GM12891 (cell line): ENCODE measurements around the gene ZNF576.

Source experiments
- POLR2A ChIP-seq: IDR thresholded peaks from 2 replicates; pipeline ENCODE4 v1.6.1; 2011; ENCODE audit warnings: low read depth, low read length, control low read depth
- POLR2AphosphoS5 ChIP-seq: IDR thresholded peaks from 2 replicates; pipeline ENCODE4 v1.6.1; 2011; ENCODE audit warnings: low read depth, low read length, control low read depth
- POU2F2 ChIP-seq: IDR thresholded peaks from 2 replicates; pipeline ENCODE4 v1.6.1; 2011; ENCODE audit warnings: low read depth, mild to moderate bottlenecking, control low read depth, low read length, moderate library complexity
- SPI1 ChIP-seq: IDR thresholded peaks from 2 replicates; pipeline ENCODE4 v1.6.1; 2011; ENCODE audit warnings: low read depth, low read length, control low read depth
- TAF1 ChIP-seq: IDR thresholded peaks from 2 replicates; pipeline ENCODE4 v1.6.1; 2011; ENCODE audit warnings: low read depth, low read length, control low read depth

DNA sequence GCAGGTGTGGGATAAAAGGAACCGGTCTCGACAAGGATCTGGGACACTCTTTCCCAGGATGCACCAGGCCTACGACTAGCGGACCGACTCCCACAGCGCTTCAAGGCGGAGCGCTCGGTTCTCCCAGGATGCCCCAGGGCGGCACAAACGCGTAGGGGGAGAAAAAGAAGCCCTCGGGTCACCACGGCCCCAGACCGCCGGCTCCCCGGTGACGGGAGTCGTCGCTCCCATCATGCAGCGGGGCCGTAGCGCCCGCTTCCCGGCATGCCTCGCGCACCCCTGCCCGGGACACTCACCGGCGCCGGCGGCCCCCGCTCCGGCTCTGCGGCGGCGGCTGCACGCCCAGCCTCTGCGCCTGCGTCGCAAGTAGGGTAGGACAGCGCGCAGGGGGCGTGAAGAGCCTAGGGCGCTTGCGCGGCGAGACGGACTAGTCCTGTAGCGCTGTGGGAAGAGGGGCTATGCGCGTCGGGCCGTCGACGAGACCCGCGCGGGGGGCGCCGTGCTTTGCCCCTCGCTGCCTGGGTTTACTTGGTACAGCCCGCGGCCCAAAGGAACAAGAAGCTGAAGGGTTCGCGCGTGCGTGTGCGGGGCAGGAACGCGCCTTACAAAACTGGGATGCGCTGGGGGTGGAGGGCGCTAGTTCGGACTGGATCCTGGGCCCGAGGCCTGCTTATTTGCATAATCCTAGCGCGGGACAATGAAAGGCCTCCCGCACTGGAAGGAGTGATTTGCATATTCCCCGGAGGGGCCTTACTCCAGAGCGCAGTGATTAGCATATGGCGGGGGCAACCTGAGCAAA lies 23.1 kb downstream of the ZNF576 start, which contains the start of gene ZNF428:
- TF ChIP-seq POLR2AphosphoS5 (no peak; the same call in none of the 2 replicates), TAF1 (peak; percentile 4; the same call in 1 of the 2 replicates), POLR2A (peak; percentile 82), POU2F2 (peak; percentile 99), SPI1 (0 out of 2 replicates have a peak, but pooled peaks have one; percentile 10)
